HCT116 (cell line): ENCODE results near the gene ZNF683.

ENCODE experiments used
- CTCF ChIP-seq, 3 experiments: fragments of 200-600 bp in 1 of 3; sonication (generic) in 1 of 3; IDR thresholded peaks in 2 of 3; conservative IDR thresholded peaks in 1 of 3; 2 replicates each; pipeline ENCODE4 v1.5.1; 2012 to 2017; ENCODE audit warnings: low read depth in 2 of 3, low read length in 2 of 3, antibody characterized with exemption in 1 of 3, borderline replicate concordance in 1 of 3, control low read depth in 1 of 3, mild to moderate bottlenecking in 1 of 3, mixed read lengths in 1 of 3, mixed run types in 1 of 3, moderate library complexity in 1 of 3; ENCODE audit not compliant: insufficient read depth in 1 of 3
- EGR1 ChIP-seq: IDR thresholded peaks from 2 replicates; pipeline ENCODE4 v1.6.1; 2012; ENCODE audit warnings: low read depth
- ELF1 ChIP-seq: IDR thresholded peaks from 2 replicates; pipeline ENCODE4 v1.6.1; 2012; ENCODE audit warnings: low read depth, borderline replicate concordance
- EZH2 ChIP-seq: fragments of 200-600 bp; sonication (generic); IDR thresholded peaks from 2 replicates; pipeline ENCODE4 v1.6.1; 2017; ENCODE audit warnings: antibody characterized with exemption, mixed run types
- EZH2phosphoT487 ChIP-seq: fragments of 200-600 bp; IDR thresholded peaks from 2 replicates; pipeline ENCODE4 v1.6.1; 2018; ENCODE audit warnings: antibody characterized with exemption, borderline replicate concordance
- POLR2A ChIP-seq: IDR thresholded peaks from 2 replicates; pipeline ENCODE4 v1.7.0; 2011; ENCODE audit warnings: borderline replicate concordance; ENCODE audit not compliant: insufficient read depth, insufficient read length; ENCODE audit errors: extremely low read depth
- POLR2AphosphoS5 ChIP-seq: IDR thresholded peaks from 2 replicates; pipeline ENCODE4 v1.6.1; 2011; ENCODE audit warnings: mild to moderate bottlenecking, low read depth, low read length, moderate library complexity
- RAD21 ChIP-seq: IDR thresholded peaks from 2 replicates; pipeline ENCODE4 v1.6.1; 2012; ENCODE audit warnings: low read depth, mild to moderate bottlenecking
- REST ChIP-seq: IDR thresholded peaks from 2 replicates; pipeline ENCODE4 v1.6.1; 2012; ENCODE audit warnings: low read depth
- SIN3A ChIP-seq: IDR thresholded peaks from 2 replicates; pipeline ENCODE4 v1.6.1; 2012; ENCODE audit warnings: low read depth
- SRF ChIP-seq: IDR thresholded peaks from 2 replicates; pipeline ENCODE4 v1.6.1; 2012; ENCODE audit warnings: low read depth
- YY1 ChIP-seq: IDR thresholded peaks from 2 replicates; pipeline ENCODE4 v1.6.1; 2011; ENCODE audit warnings: low read length, low read depth, moderate library complexity, mild to moderate bottlenecking; ENCODE audit not compliant: insufficient replicate concordance; ENCODE audit errors: extremely low read depth
- ZBTB33 ChIP-seq: IDR thresholded peaks from 2 replicates; pipeline ENCODE4 v1.6.1; 2011; ENCODE audit warnings: mild to moderate bottlenecking, low read length, moderate library complexity; ENCODE audit not compliant: insufficient replicate concordance; ENCODE audit errors: extremely low read depth
- TF ChIP-seq, protein P1 (sequence below): IDR thresholded peaks from 2 replicates; pipeline ENCODE4 v1.6.1; 2012

GRCh38 chr1:26372039-26372438, 511 bp downstream of the ZNF683 start:
- TF ChIP-seq POLR2A: no peak
- TF ChIP-seq CTCF (IDR thresholded peaks at IDR 0.05 in 2 of 3, conservative IDR thresholded peaks at IDR 0.05 in 1 of 3; ENCODE audit: borderline replicate concordance in 1 of 3, insufficient read depth in 1 of 3, low read depth in 2 of 3, low read length in 2 of 3): no peak
- no peak for TF ChIP-seq POLR2AphosphoS5
- no peak for TF ChIP-seq YY1
- TF ChIP-seq, protein P1, sequence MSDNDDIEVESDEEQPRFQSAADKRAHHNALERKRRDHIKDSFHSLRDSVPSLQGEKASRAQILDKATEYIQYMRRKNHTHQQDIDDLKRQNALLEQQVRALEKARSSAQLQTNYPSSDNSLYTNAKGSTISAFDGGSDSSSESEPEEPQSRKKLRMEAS: no peak
- TF ChIP-seq EZH2phosphoT487: no peak
- TF ChIP-seq RAD21: no peak
- TF ChIP-seq SRF: no peak
- no peak for TF ChIP-seq REST
- no peak for TF ChIP-seq ZBTB33
- no peak for TF ChIP-seq EGR1
- TF ChIP-seq ELF1: no peak
- TF ChIP-seq SIN3A: no peak
- no peak for TF ChIP-seq EZH2
